Stimulated activated CD8-positive, alpha-beta memory T cell treated with anti-CD3 and anti-CD28 coated beads, Interleukin-2, amount 100 ng/mL, for 1 hour (primary cell): Measurements from ENCODE around the gene KRTAP12-4.
"Not testable (repeated sequence)": the region's sequence is repeated elsewhere in the genome, so short reads cannot be mapped to it uniquely, and the experiment has no call there.

Source experiments
- DNase-seq, 2 donors: peaks; one replicate each; pipeline ENCODE4 v3.0.0-alpha.2; 2020; ENCODE audit warnings: low read depth in 2 of 2

Gene KRTAP12-4, protein sequence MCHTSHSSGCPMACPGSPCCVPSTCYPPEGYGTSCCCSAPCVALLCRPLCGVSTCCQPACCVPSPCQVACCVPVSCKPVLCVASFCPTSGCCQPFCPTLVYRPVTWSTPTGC

DNA sequence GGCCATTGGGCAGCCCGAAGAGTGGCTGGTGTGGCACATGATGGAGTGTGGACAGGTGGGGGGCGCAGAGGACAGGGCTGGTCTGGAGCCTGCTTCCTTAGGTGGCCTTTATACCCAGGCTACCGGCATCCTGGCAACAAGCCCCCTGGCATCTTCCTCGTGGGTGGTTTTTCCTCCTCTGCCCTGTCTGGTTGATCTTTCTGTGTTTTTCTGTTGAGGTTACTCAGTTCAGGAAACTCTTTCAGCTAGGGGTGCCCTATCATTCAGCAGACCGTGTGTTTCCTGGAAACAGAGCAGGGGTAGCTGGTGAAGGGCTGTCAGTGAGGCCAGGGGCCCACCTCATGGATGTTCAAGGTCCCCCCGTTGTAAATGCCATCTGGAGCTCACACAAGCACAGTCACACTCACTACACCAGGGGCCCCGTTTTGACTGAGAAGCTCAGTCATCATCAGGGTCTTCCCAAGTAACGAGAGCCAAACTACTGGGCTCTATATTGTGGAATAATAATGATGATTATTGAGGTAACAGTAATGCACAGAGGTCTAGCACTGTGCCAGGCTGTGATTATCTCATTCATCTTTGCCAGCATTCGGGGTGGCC, at the start of gene KRTAP12-4:
KRTAP12-4 (minus strand) TSS at position 84 of the 600 bp plus-strand sequence; CDS start at position 39, 45 bp downstream.
- DNase-seq, result no peak

GRCh38 chr21:44703731-44704635, 49.5 kb upstream of the KRTAP12-4 start:
- DNase-seq, result no peak

GRCh38 chr21:44702973-44703730, 48.7 kb upstream of the KRTAP12-4 start:
- no peak for DNase-seq

DNA sequence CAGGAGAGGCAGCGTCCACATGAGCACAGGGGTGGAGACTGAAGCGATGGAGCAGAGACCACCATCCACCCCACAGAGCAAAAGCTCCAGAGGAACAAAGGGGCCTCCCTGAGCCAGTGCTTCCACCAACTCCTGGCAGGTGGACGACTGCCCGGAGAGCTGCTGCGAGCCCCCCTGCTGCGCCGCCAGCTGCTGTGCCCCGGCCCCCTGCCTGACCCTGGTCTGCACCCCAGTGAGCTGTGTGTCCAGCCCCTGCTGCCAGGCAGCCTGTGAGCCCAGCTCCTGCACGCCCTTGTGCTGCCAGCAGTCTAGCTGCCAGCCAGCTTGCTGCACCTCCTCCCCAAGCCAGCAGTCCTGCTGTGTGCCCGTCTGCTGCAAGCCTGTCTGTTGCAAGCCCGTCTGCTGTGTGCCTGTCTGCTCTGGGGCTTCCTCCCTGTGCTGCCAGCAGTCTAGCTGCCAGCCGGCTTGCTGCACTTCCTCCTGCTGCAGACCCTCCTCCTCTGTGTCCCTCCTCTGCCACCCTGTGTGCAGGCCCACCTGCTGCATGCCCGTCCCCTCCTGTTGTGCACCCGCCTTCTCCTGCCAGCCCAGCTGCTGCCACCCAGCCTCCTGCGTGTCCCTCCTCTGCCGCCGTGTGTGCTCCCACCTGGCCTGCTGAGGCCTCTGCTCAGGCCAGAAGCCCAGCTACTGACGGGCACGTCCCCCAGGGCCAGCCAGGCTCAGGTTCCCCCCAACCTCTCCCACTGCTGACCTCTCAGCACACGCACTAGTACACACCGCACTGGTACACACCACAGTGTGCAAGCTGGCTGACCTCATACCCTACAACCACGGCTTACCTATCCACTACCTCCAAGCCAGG, 47.9 kb upstream of the KRTAP12-4 start:
- DNase-seq, result no peak

- no peak for DNase-seq
Observed at GRCh38 chr21:44701541-44701940, 47.1 kb upstream of the KRTAP12-4 start.

GRCh38 chr21:44701023-44701400, 46.6 kb upstream of the KRTAP12-4 start:
- DNase-seq, result no peak

GRCh38 chr21:44700101-44701022, 45.9 kb upstream of the KRTAP12-4 start:
- DNase-seq, result no peak

DNA sequence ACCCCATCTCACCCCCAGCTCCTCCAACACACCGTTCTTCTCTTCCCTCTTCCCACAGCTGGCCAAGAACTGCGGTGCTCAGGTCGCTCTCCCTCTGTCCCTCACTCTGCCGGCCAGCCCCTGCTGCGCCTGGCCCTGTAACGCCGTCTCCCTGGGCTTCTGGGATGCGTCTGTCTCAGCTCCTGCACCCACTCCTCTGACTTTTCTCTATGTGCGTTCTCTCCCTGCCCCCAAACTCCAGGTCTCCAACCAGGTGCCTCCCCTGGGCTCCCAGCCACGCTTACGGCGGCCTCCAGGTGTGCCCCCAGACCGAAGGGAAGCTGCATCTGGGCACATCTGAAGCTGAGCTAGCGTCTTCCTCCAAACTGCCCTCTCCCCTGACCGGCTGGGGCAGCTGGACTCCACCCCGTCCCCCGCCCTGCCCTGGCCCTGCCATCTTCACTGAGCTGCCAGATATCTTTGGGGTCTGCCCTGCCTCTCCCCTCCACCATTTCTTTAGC, 45.1 kb upstream of the KRTAP12-4 start:
- DNase-seq, result no peak

- DNase-seq, result no peak
Observed at GRCh38 chr21:44697811-44698734, 43.6 kb upstream of the KRTAP12-4 start.

- DNase-seq, result not testable (repeated sequence)
Observed at GRCh38 chr21:44697172-44697810, 42.8 kb upstream of the KRTAP12-4 start, which contains the start of gene KRTAP10-12. TSS of gene KRTAP10-12 (plus strand) at chr21:44697172. CDS start at chr21:44697202, 30 bp downstream.

GRCh38 chr21:44696572-44696971, 42.1 kb upstream of the KRTAP12-4 start:
- DNase-seq, result no peak

DNA sequence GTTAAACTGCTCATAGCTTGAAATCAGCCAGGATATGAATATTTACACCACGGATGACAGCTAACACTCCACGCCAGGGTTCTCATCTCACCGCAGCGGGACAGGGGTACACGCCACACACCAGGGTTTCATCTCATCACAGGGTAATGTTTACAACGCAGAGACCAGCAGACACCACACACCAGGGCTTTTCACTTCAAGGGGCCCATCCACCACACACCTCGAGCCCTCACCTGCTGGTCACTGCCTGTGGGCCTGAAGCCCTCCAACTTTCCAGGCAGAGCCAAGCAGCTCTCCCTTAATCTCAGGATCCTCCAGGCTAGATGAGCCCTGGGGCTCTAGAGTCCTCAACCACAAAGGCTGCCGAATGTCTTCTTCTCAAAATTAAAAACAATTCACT, 41.2 kb upstream of the KRTAP12-4 start:
- no peak for DNase-seq

DNA sequence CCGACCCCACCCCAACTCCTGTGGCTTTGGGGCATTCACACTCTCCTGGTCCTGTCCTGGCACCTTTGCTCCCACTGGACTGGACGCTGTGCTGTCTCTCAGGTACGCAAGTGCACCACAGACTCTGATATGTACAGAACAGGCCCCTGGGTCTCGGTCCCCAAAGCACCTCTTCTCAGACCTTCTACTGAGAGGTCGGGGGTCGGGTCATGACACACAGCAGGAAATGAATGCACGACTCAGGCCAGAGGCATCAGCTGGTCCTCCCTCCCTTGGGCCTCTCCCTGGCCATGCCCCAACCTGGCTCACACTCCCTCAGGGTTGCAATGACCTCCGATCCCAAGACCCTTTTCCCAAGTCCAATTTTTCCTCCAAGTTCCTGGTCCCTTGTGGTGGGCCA, 40.7 kb upstream of the KRTAP12-4 start:
- DNase-seq, result no peak

DNA sequence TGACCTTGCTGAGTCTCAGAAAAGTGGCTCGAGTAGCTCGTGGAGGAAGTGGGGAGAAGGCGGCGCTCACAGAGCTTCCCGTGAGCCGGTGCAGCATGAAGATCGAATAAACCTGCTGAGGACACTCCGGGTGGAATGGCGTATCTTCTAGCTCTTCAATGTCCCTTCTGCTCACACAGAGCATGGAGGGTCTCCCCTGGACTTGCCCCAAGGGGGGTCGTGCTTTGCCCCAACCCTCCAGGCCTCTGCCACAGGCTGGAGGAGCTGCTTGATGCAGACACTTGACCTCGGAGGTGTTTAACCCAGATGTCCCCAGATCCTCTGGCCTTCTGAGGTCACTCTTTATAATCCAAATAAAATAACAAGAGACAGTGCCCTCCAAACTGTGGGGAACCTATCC, 40.3 kb upstream of the KRTAP12-4 start:
- DNase-seq, result no peak

- no peak for DNase-seq
Observed at GRCh38 chr21:44692798-44693512, 38.5 kb upstream of the KRTAP12-4 start.

DNA sequence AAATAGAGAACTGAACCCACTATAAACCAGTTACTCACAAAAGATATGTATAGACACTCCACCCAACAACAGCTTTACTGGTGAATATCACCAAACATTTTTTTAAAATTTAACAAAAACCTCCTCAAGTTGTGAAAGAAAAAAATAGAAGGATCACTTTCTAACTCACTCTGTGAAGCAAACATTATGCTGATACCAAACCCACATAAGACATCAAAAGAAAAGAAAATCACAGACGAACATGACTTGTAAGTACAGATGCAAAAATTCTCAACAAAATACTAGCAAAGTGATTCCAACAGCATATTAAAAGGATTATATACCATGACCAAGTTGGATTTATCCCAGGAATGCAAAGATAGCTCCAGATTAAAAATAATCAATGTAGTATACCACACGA, 37.2 kb upstream of the KRTAP12-4 start:
- no peak for DNase-seq

- not testable (repeated sequence) for DNase-seq
Observed at GRCh38 chr21:44689740-44690139, 35.3 kb upstream of the KRTAP12-4 start.

DNA sequence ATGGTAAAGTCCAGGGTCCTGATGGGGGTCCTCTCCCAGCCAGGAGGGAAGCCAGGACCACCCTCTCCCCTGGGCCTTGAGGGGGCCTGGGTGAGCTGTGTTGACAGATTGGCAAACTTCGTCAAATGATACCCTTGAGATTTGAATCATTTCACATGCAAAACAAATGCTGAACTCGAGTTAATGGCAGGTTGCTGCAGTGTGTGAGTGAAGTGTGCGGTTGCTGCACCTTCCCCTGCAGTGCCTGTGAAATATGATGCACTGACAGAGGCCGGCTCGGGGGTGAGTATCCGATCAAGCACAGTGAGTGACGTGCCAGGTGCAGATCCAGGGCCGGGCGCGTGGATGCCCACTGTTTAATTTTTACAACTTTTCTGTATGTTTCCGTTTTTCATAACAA, 33.2 kb upstream of the KRTAP12-4 start:
- DNase-seq, result no peak
